Right hindlimb (tissue), 1 donor: ENCODE measurements around the gene INPP4B.

ENCODE experiments used
- DNase-seq: peaks from one replicate; pipeline ENCODE4 v3.0.0-alpha.2; 2018

Gene INPP4B

GRCh38 chr4:142566777-142567176 is 279.3 kb downstream of the INPP4B start:
- DNase-seq, result no peak

- no peak for DNase-seq
Measured at GRCh38 chr4:142566243-142566642, 279.9 kb downstream of the INPP4B start.

GRCh38 chr4:142565771-142566170 is 280.3 kb downstream of the INPP4B start:
- no peak for DNase-seq

- DNase-seq, result no peak
Measured at GRCh38 chr4:142563682-142564291, 282.3 kb downstream of the INPP4B start.

GRCh38 chr4:142559986-142560385 is 286.1 kb downstream of the INPP4B start:
- DNase-seq, result no peak

GRCh38 chr4:142558851-142559250 is 287.2 kb downstream of the INPP4B start:
- DNase-seq, result no peak

- DNase-seq, result no peak
Measured at GRCh38 chr4:142557239-142557801, 288.8 kb downstream of the INPP4B start.

GRCh38 chr4:142556570-142557238 is 289.4 kb downstream of the INPP4B start:
- DNase-seq, result no peak

- no peak for DNase-seq
Measured at GRCh38 chr4:142556048-142556447, 290.1 kb downstream of the INPP4B start.

GRCh38 chr4:142554412-142554811 is 291.7 kb downstream of the INPP4B start:
- no peak for DNase-seq

GRCh38 chr4:142551517-142552305 is 294.4 kb downstream of the INPP4B start:
- no peak for DNase-seq

- no peak for DNase-seq
Measured at GRCh38 chr4:142550965-142551364, 295.1 kb downstream of the INPP4B start.

- DNase-seq, result no peak
Measured at GRCh38 chr4:142549726-142550463, 296.2 kb downstream of the INPP4B start.

- DNase-seq, result no peak
Measured at GRCh38 chr4:142549248-142549647, 296.9 kb downstream of the INPP4B start.

- no peak for DNase-seq
Measured at GRCh38 chr4:142548491-142548890, 297.6 kb downstream of the INPP4B start.

- DNase-seq, result no peak
Measured at GRCh38 chr4:142547974-142548373, 298.1 kb downstream of the INPP4B start.

GRCh38 chr4:142544594-142544993 is 301.5 kb downstream of the INPP4B start:
- no peak for DNase-seq

- DNase-seq, result no peak
Measured at GRCh38 chr4:142544039-142544438, 302.1 kb downstream of the INPP4B start.

- no peak for DNase-seq
Measured at GRCh38 chr4:142540483-142540804, 305.7 kb downstream of the INPP4B start.

GRCh38 chr4:142539796-142540482 is 306.2 kb downstream of the INPP4B start:
- no peak for DNase-seq

GRCh38 chr4:142535009-142535408 is 311.1 kb downstream of the INPP4B start:
- DNase-seq, result no peak

- DNase-seq, result no peak
Measured at GRCh38 chr4:142532054-142532453, 314.0 kb downstream of the INPP4B start.
